A673 (cell line): ENCODE results near the gene EEIG2. TPM values are rescaled to one million over a fixed set of nuclear protein-coding genes. Genes with fewer than 3 reads are reported as not detected.
"Not testable (repeated sequence)": the region's sequence is repeated elsewhere in the genome, so short reads cannot be mapped to it uniquely, and the experiment has no call there.

Experiments used
- BruUV-seq: library from RNA; stranded (reverse); fragments of 400-500 nt; replicated peaks from 2 replicates; lab custom pipeline; 2021; lab: Mats Ljungman, UMichigan
- CTCF ChIA-PET: fragments of 300-600 bp; sonication (Branson Sonifier 250); formaldehyde crosslinking; loops from one replicate; lab custom pipeline; 2022; ENCODE audit warnings: antibody characterized with exemption; lab: Charles Lee
- POLR2A ChIA-PET: fragments of 300-600 bp; sonication (Branson Sonifier 250); formaldehyde crosslinking; loops from one replicate; lab custom pipeline; 2022; ENCODE audit warnings: antibody characterized with exemption; ENCODE audit not compliant: low non-redundant PET; lab: Charles Lee
- DNase-seq: peaks from one replicate; pipeline ENCODE4 v3.0.0-alpha.2; 2015; ENCODE audit warnings: low spot score
- H3K27ac ChIP-seq: fragments of 200-600 bp; sonication (generic); 2 replicates; pipeline ENCODE4 v1.5.1; 2016; ENCODE audit warnings: mixed run types, low read depth, mild to moderate bottlenecking, mixed read lengths, antibody characterized with exemption, low read length; ENCODE audit not compliant: poor library complexity, severe bottlenecking
- H3K27me3 ChIP-seq: fragments of 200-600 bp; sonication (generic); replicated peaks from 2 replicates; pipeline ENCODE4 v1.6.1; 2017; ENCODE audit warnings: mixed run types, low read depth, mild to moderate bottlenecking, mixed read lengths, antibody characterized with exemption, low read length; ENCODE audit not compliant: insufficient read depth, poor library complexity
- H3K36me3 ChIP-seq: fragments of 200-600 bp; sonication (generic); 2 replicates; pipeline ENCODE4 v1.6.1; 2016; ENCODE audit warnings: mixed run types, mild to moderate bottlenecking, mixed read lengths, antibody characterized with exemption, low read length; ENCODE audit not compliant: insufficient read depth, poor library complexity, severe bottlenecking
- H3K4me1 ChIP-seq: fragments of 200-600 bp; sonication (generic); 2 replicates; pipeline ENCODE4 v1.6.1; 2017; ENCODE audit warnings: mixed run types, mild to moderate bottlenecking, mixed read lengths, antibody characterized with exemption, low read length; ENCODE audit not compliant: insufficient read depth, poor library complexity, severe bottlenecking
- H3K4me3 ChIP-seq: fragments of 200-600 bp; sonication (generic); 2 replicates; pipeline ENCODE4 v1.5.1; 2016; ENCODE audit warnings: low read depth, mixed run types, mild to moderate bottlenecking, mixed read lengths, low read length; ENCODE audit not compliant: poor library complexity, severe bottlenecking
- H3K9me3 ChIP-seq: fragments of 200-600 bp; sonication (generic); 2 replicates; pipeline ENCODE4 v1.6.1; 2016; ENCODE audit warnings: mixed run types, low read depth, mild to moderate bottlenecking, mixed read lengths, antibody characterized with exemption, low read length; ENCODE audit not compliant: poor library complexity, severe bottlenecking
- CTCF ChIP-seq: fragments of 300-800, 200-600 bp; sonication (generic); conservative IDR thresholded peaks from 2 replicates; pipeline ENCODE4 v1.5.1; 2017; ENCODE audit warnings: low read depth, mild to moderate bottlenecking, antibody characterized with exemption, low read length, moderate library complexity, mixed read lengths
- EZH2 ChIP-seq: fragments of 200-600 bp; sonication (generic); IDR thresholded peaks from 2 replicates; pipeline ENCODE4 v1.6.1; 2017; ENCODE audit warnings: borderline replicate concordance, low read depth, mild to moderate bottlenecking, mixed read lengths, antibody characterized with exemption, low read length; ENCODE audit not compliant: poor library complexity, severe bottlenecking
- intact Hi-C: fragments of 100-400 bp; cut with micrococcal nuclease; formaldehyde crosslinking; loops from one replicate; pipeline ENCODE4 v1.10.0; 2022; ENCODE audit not compliant: unreplicated experiment
- total RNA-seq: library from RNA; stranded (reverse); gene quantifications from 2 replicates; pipeline ENCODE4 v1.2.3, GENCODE V29; 2021

EEIG2 gene
- total RNA-seq, 1 experiment from 2014 or later: 14.6 TPM

GRCh38 chr1:108532730-108533129 is 27.2 kb upstream of the EEIG2 start:
- no peaks in the 10 kb centered on the region for H3K36me3 ChIP-seq
- BruUV-seq: no TSS peak
- TF ChIP-seq CTCF (no peak), EZH2 (no peak)
- intact Hi-C loops: no loop called here
- no peaks in the 10 kb centered on the region for H3K27me3 ChIP-seq
- H3K4me1 ChIP-seq: peaks cover 8% of the 10 kb centered on the region
- no peaks in the 10 kb centered on the region for H3K9me3 ChIP-seq
- DNase-seq: no peak
- POLR2A ChIA-PET: interaction anchor here (0.6 kb wide), 1 partner anchor 709 kb away, joined by 6 read pairs; no protein-coding TSS in a partner anchor
- no peak overlapping the region for H3K27ac ChIP-seq
- CTCF ChIA-PET: no interaction called here
- no peak overlapping the region for H3K4me3 ChIP-seq

- TF ChIP-seq EZH2 (no peak), CTCF (no peak)
- Histone ChIP-seq H3K27ac (no peak overlapping the region), H3K4me1 (peaks cover 15% of the 10 kb centered on the region), H3K9me3 (no peaks in the 10 kb centered on the region), H3K4me3 (no peak overlapping the region), H3K27me3 (no peaks in the 10 kb centered on the region), H3K36me3 (no peaks in the 10 kb centered on the region)
- ChIA-PET CTCF (no interaction called here), POLR2A (interaction anchor here (0.6 to 0.7 kb wide), 2 partner anchors 708 to 736 kb away, joined by 6 to 13 read pairs; no protein-coding TSS in a partner anchor)
- intact Hi-C loops: no loop called here
- BruUV-seq: no TSS peak
- DNase-seq: no peak
Measured at GRCh38 chr1:108533351-108534083, 26.4 kb upstream of the EEIG2 start.

- intact Hi-C loops: no loop called here
- Histone ChIP-seq H3K4me1 (peaks cover 22% of the 10 kb centered on the region), H3K36me3 (no peaks in the 10 kb centered on the region), H3K27me3 (no peaks in the 10 kb centered on the region), H3K27ac (no peak overlapping the region), H3K4me3 (no peak overlapping the region), H3K9me3 (no peaks in the 10 kb centered on the region)
- no TSS peak for BruUV-seq
- ChIA-PET POLR2A (no interaction called here), CTCF (no interaction called here)
- TF ChIP-seq EZH2: no peak
- TF ChIP-seq CTCF: no peak
- DNase-seq: no peak
Measured at GRCh38 chr1:108534759-108535158, 25.1 kb upstream of the EEIG2 start.

GRCh38 chr1:108535315-108535897 is 24.5 kb upstream of the EEIG2 start:
- H3K27ac ChIP-seq, H3K4me3 ChIP-seq, BruUV-seq, H3K9me3 ChIP-seq, DNase-seq, CTCF ChIA-PET, POLR2A ChIA-PET, H3K27me3 ChIP-seq, H3K36me3 ChIP-seq, intact Hi-C loops: not testable (repeated sequence)
- peaks cover 22% of the 10 kb centered on the region for H3K4me1 ChIP-seq

- DNase-seq, H3K27ac ChIP-seq, H3K9me3 ChIP-seq, intact Hi-C loops, H3K36me3 ChIP-seq, CTCF ChIA-PET, H3K4me3 ChIP-seq, POLR2A ChIA-PET, BruUV-seq, H3K27me3 ChIP-seq: not testable (repeated sequence)
- peaks cover 22% of the 10 kb centered on the region for H3K4me1 ChIP-seq
Measured at GRCh38 chr1:108536021-108536420, 23.9 kb upstream of the EEIG2 start.
